ENCODE measurements around the gene NPL.

GRCh38 chr1:182841368-182841988 lies 51.9 kb downstream of the NPL start:
- TF ChIP-seq CEBPB (IDR thresholded peaks at IDR 0.05) (no peak), MAX (IDR thresholded peaks at IDR 0.05) (no peak), TAF1 (IDR thresholded peaks at IDR 0.05; ENCODE audit: low read depth) (no peak), ZBTB7A (IDR thresholded peaks at IDR 0.05; ENCODE audit: low read depth) (no peak), TCF12 (IDR thresholded peaks at IDR 0.05; ENCODE audit: low read depth) (no peak), NFIC (IDR thresholded peaks at IDR 0.05) (no peak)

Data from Ishikawa (cell line).